Cardiac fibroblast (primary cell): Measurements from ENCODE around the gene CYB561D1.

Source experiments
- DNase-seq, 2 donors: peaks; one replicate each; pipeline versions ENCODE4 v3.0.0 to v3.0.0-alpha.2; 2010; ENCODE audit warnings: low read depth in 2 of 2
- H3K4me3 ChIP-seq, 2 donors: replicated peaks in 1 of 2; 1 replicate in 1 of 2; 2 replicates in 1 of 2; pipeline ENCODE4 v1.5.1; 2011; ENCODE audit warnings: low read depth in 2 of 2, low read length in 2 of 2, mild to moderate bottlenecking in 2 of 2, moderate library complexity in 1 of 2
- TF ChIP-seq, protein P1 (sequence below): IDR thresholded peaks from one replicate; pipeline ENCODE4 v1.5.1; 2011; ENCODE audit warnings: low read depth, mild to moderate bottlenecking, low read length, inconsistent platforms

The CYB561D1 gene

DNA sequence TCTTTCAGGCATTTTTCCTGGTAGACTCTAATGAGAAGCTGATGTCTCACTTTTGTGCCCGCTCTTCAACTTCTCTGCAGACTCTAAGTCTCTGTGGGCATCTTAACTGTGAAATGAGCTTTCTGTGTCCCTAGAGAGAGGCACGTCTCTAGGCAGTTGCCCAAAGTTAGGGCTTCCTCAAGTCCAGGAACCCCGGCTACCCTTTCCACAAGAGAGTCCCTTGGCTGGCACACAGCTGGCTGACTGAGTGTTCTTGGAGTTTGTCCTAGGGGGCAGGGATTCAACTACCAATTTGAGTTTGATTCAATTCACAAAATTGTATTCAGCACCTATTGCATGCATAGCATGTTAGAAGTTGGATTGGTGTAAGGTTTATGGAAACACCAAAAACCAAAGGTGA, 47.2 kb downstream of the CYB561D1 start:
- DNase-seq = no peak
- no peak overlapping the region for H3K4me3 ChIP-seq
- TF ChIP-seq, protein P1, sequence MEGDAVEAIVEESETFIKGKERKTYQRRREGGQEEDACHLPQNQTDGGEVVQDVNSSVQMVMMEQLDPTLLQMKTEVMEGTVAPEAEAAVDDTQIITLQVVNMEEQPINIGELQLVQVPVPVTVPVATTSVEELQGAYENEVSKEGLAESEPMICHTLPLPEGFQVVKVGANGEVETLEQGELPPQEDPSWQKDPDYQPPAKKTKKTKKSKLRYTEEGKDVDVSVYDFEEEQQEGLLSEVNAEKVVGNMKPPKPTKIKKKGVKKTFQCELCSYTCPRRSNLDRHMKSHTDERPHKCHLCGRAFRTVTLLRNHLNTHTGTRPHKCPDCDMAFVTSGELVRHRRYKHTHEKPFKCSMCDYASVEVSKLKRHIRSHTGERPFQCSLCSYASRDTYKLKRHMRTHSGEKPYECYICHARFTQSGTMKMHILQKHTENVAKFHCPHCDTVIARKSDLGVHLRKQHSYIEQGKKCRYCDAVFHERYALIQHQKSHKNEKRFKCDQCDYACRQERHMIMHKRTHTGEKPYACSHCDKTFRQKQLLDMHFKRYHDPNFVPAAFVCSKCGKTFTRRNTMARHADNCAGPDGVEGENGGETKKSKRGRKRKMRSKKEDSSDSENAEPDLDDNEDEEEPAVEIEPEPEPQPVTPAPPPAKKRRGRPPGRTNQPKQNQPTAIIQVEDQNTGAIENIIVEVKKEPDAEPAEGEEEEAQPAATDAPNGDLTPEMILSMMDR = no peak

DNA sequence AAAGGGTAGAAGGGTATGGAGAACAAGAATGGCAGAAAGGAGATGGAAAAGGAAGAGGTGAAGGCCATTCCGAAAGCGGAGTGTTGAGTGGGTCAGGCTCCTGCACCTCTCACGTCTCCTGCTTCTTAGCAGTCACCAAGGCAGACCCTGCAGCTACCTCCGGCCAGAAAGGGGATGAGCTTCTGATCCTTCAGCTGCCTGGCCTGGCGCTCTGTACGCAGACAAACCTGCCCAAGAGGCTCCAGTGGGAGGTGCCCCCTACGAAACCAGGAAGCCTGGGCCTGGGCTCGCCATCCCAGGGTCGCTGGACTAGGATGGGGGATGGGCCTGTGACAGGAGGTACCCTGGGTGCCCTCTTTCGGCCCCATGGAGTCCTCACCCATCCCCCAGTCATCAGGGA, 48.8 kb downstream of the CYB561D1 start:
- H3K4me3 ChIP-seq = no peak overlapping the region
- TF ChIP-seq, protein P1 = no peak
- no peak for DNase-seq

DNA sequence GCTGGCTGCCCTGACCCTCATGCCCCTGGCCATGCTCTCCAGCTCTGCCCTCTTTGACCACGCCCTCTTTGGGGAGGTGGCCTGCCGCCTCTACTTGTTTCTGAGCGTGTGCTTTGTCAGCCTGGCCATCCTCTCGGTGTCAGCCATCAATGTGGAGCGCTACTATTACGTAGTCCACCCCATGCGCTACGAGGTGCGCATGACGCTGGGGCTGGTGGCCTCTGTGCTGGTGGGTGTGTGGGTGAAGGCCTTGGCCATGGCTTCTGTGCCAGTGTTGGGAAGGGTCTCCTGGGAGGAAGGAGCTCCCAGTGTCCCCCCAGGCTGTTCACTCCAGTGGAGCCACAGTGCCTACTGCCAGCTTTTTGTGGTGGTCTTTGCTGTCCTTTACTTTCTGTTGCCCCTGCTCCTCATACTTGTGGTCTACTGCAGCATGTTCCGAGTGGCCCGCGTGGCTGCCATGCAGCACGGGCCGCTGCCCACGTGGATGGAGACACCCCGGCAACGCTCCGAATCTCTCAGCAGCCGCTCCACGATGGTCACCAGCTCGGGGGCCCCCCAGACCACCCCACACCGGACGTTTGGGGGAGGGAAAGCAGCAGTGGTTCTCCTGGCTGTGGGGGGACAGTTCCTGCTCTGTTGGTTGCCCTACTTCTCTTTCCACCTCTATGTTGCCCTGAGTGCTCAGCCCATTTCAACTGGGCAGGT, 49.5 kb downstream of the CYB561D1 start:
- TF ChIP-seq, protein P1 = no peak

DNA sequence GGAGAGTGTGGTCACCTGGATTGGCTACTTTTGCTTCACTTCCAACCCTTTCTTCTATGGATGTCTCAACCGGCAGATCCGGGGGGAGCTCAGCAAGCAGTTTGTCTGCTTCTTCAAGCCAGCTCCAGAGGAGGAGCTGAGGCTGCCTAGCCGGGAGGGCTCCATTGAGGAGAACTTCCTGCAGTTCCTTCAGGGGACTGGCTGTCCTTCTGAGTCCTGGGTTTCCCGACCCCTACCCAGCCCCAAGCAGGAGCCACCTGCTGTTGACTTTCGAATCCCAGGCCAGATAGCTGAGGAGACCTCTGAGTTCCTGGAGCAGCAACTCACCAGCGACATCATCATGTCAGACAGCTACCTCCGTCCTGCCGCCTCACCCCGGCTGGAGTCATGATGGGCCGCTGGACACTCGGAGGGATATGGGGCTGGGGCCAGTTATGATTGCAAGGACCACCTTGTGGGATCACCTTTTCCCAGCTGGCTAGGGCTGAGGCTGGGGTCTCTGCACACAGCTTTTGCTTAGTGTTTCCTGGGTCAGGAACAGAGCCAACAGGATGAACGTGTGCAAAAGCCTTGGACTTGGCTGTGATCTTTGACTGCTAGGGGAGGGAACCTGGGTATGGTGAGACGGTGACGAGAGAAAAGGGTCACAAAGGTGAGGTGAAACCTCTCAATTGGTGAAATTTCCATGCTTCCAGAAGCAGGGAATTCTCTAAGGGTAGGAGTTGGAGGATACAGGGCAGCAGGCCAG, 50.3 kb downstream of the CYB561D1 start:
- TF ChIP-seq, protein P1 = no peak
- DNase-seq = no peak
- H3K4me3 ChIP-seq = no peak overlapping the region

More for the DNA sequence above, 49.5 kb downstream of the CYB561D1 start:
- DNase-seq = no peak
- H3K4me3 ChIP-seq = no peak overlapping the region

- peak; percentile 92 to 93 for DNase-seq
- TF ChIP-seq, protein P1 = peak; percentile 84
- H3K4me3 ChIP-seq = peak overlapping the region in 1 of 2 donors; percentile 92
These were observed 52.6 kb downstream of the CYB561D1 start for GRCh38 chr1:109546311-109547109.

- peak in 1 of 2 donors; percentile 38 for DNase-seq
- H3K4me3 ChIP-seq = peak overlapping the region; percentile 92 to 96
- TF ChIP-seq, protein P1 = no peak
These were observed 53.8 kb downstream of the CYB561D1 start for GRCh38 chr1:109547463-109548320.
